Esophagus muscularis mucosa (tissue), 4 donors: ENCODE results near the gene PGAP3.

Experiments used
- CTCF ChIP-seq, 3 experiments: fragments of 200-600 bp in 2 of 3; fragments of 450-650 bp in 1 of 3; sonication (generic) in 2 of 3; IDR thresholded peaks; one replicate each; pipeline ENCODE4 v1.5.1; 2017 to 2019; ENCODE audit warnings: antibody characterized with exemption in 3 of 3, mild to moderate bottlenecking in 2 of 3, moderate library complexity in 1 of 3
- EP300 ChIP-seq: sonication (generic); formaldehyde crosslinking; IDR thresholded peaks from one replicate; pipeline ENCODE4 v1.6.1; 2017; ENCODE audit warnings: antibody characterized with exemption
- POLR2A ChIP-seq: fragments of 450-650 bp; IDR thresholded peaks from one replicate; pipeline ENCODE4 v1.6.1; 2017; ENCODE audit warnings: antibody characterized with exemption, moderate library complexity, mild to moderate bottlenecking, low read depth
- POLR2AphosphoS5 ChIP-seq, 2 donors: sonication (generic); formaldehyde crosslinking; IDR thresholded peaks; one replicate each; pipeline ENCODE4 v1.6.1; 2017; ENCODE audit warnings: antibody characterized with exemption in 2 of 2

GRCh38 chr17:39627047-39627711 lies 60.7 kb downstream of the PGAP3 start:
- TF ChIP-seq CTCF (IDR thresholded peaks at IDR 0.05) (no peak), POLR2AphosphoS5 (IDR thresholded peaks at IDR 0.05) (no peak), POLR2A (no peak), EP300 (no peak)
